WI38 (cell line): ENCODE data around the gene MDFIC.

Experiments used
- H3K4me3 ChIP-seq: 2 replicates; pipeline ENCODE4 v1.5.1; 2011; ENCODE audit warnings: low read depth, mild to moderate bottlenecking, control low read depth, low read length
- TF ChIP-seq, protein P1 (sequence below): IDR thresholded peaks from 2 replicates; pipeline ENCODE4 v1.5.1; 2012; ENCODE audit warnings: low read depth, mild to moderate bottlenecking, control low read depth, low read length

The MDFIC gene

DNA sequence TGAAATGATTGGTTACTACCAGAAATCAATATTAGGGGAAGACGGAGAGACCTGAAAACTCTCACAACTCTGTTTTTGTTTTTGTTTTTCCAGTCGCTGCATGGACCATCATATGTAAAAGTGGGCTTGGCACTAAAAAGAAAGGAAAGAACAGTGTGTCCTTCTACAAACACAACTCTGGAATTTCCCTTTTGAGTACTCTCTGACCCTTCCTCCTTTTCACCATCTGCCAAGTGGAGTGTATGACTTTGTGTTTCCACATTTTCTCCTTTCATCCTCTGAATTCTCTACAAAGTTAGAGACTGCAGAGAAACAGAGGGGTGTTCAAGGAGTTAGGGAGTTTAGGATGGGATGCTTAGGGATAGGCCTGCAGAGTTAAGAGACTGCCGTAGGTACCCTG is 92.0 kb downstream of the MDFIC start:
- TF ChIP-seq, protein P1, sequence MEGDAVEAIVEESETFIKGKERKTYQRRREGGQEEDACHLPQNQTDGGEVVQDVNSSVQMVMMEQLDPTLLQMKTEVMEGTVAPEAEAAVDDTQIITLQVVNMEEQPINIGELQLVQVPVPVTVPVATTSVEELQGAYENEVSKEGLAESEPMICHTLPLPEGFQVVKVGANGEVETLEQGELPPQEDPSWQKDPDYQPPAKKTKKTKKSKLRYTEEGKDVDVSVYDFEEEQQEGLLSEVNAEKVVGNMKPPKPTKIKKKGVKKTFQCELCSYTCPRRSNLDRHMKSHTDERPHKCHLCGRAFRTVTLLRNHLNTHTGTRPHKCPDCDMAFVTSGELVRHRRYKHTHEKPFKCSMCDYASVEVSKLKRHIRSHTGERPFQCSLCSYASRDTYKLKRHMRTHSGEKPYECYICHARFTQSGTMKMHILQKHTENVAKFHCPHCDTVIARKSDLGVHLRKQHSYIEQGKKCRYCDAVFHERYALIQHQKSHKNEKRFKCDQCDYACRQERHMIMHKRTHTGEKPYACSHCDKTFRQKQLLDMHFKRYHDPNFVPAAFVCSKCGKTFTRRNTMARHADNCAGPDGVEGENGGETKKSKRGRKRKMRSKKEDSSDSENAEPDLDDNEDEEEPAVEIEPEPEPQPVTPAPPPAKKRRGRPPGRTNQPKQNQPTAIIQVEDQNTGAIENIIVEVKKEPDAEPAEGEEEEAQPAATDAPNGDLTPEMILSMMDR, result no peak
- no peak overlapping the region for H3K4me3 ChIP-seq

DNA sequence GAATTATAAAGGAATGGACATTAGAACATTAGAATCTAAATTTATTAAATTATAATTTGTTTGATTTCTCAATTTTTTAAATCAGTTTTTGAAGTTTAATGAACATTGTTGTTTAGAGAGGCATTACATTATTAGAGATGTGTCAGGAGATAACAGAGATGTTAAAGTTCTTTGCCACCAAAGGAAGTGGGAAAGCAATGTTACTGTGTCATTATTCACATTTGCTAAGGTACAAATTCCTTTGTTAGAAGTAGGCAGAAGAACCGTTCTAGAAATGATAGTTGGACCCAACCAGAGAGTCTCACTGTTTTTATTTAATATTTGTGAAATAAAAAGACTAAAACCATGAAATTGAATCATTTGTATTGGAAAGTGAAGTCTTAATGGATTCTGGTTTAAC is 92.9 kb downstream of the MDFIC start:
- TF ChIP-seq, protein P1, result no peak
- H3K4me3 ChIP-seq, result no peak overlapping the region

DNA sequence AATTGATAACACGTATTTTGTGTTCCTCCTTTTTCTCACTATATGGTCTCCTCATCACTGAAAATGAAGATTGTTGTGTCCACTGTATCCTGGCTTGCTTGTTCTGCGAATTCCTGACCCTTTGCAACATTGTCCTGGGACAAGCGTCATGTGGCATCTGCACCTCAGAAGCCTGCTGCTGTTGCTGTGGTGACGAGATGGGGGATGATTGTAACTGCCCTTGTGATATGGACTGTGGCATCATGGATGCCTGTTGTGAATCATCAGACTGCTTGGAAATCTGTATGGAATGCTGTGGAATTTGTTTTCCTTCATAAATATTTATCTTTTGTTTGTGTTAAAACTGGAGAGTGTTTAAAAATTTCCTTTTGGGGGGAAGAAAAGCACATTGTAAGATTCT is 93.7 kb downstream of the MDFIC start:
- TF ChIP-seq, protein P1, result no peak
- H3K4me3 ChIP-seq, result no peak overlapping the region

DNA sequence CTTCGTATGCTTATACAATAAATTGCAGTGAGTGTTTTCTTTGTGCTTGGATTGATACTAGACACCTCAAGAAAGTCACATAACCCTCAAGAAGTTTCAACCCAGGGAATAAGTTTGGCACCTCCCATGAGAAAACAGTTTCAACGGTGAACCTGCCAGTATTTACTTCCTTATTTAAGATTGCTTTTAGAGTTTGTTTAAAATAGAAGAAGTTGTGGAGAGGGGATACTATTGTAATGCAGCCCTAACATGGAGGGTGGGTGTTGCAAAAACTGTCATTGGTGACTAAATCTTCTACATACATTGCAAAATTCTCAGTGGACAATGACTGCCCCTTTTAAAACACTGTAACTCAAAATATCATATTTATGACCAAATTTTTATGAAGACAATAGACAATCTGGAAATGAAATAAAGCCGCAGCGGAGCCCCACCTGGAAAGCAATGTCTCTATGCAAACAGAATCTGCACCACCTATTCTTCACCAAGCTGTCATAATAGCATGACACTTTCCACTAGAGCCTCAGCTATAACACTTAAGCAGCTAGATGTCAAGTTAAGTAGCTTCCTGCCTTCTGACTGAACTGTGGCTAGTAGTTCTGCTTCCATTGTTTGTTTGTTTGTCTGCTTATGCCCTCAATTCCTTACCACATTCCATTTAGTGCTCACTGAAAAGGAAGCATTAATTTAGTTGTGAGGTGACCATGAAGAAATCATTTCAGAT is 98.2 kb downstream of the MDFIC start:
- H3K4me3 ChIP-seq, result no peak overlapping the region
- TF ChIP-seq, protein P1, result no peak

DNA sequence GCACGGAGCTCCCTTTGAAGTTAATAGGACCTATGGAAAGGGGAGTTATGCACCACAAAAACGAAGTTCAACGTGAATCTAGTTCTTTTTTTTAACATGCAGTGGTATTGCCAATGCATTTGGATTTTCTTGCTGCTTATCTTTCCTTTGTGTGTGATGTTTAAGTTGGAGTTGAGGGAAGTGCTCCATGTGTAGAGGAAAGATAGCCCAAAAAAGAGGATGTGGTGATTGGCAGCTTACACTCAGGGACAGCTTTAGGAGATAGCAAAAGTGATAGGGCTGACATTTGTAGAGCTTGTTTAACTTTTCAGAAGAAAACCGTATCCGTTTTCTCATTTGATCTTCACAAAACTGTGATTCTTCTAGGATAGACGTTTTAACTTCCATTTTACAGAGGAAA is 101.3 kb downstream of the MDFIC start:
- TF ChIP-seq, protein P1, result no peak

DNA sequence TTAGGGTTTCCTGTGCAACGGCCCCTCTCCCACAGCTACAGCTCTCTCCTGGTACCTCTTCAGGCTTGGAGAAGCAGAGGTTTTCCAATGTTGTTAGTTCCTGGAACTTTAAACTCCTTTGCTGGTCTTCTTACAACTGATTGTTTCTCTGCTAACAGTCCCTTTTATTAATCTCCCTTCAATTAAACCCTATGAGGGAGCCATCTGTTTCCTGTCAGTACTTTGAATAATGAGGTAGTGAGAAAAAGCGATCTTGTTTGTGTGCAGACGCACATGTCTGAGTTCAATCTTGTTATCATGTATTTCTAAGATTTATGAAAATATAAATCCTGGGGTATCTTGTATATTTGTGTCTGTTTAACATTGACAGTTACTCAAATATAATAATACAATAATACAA is 102.4 kb downstream of the MDFIC start:
- no peak overlapping the region for H3K4me3 ChIP-seq
- TF ChIP-seq, protein P1, result no peak

More for the DNA sequence above, 101.3 kb downstream of the MDFIC start:
- H3K4me3 ChIP-seq, result no peak overlapping the region

DNA sequence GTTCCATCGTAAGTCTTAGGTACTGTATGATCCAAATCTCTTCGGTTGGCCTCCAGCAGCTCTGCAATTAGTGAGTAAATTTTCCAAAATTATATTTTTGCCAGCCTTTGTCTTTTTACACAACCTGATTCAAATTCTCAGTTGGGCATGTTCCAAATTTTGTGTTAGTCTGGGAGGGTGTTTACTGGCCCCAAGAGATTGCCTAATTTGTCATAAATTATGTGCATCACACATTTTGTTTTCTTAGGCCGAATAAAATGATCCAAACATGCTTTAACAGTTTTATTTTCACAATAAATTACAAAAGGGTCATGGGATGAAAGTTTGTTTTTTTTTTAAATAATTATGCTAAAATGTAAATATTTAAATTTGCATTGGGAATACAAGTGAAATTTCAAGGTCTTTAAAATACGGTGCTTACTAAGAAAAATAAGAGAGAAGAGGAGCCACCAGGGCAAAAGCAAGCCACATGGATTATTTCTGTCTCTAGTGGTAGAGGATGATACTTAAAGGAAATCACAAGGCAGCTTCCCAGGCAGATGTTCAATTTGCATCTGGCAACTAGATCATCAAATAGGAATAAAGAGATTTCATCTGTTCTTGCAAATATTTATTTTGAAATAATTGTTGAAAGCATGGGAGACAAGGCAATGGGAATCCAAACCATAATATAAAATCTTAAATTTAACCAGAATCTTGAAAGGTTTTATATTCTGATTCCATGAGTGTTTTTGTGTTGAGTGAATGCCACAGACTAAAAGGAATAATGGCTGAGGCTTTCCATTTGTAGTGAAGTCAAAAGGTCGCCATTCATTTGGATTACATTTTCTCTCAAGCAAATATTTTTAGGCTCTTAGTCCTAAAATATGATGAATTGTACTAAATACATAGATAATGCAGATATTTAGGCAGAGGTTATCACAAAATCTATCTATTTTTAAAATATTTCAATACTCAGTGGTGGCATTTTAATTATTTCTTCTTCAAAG is 111.1 kb downstream of the MDFIC start:
- no peak overlapping the region for H3K4me3 ChIP-seq
- TF ChIP-seq, protein P1, result no peak
